GM18517 (cell line): ENCODE measurements around the gene FGF3.

Experiments
- ATAC-seq: cut with Tn5 transposase; IDR thresholded peaks from one replicate; pipeline ENCODE4 v1.9.1; 2021; ENCODE audit warnings: mild to moderate bottlenecking, moderate library complexity; ENCODE audit not compliant: unreplicated experiment

The FGF3 gene

GRCh38 chr11:69848201-69848600, 29.0 kb upstream of the FGF3 start:
- no peak for ATAC-seq

- ATAC-seq = no peak
Measured at GRCh38 chr11:69844396-69844795, 25.2 kb upstream of the FGF3 start.

- ATAC-seq = no peak
Measured at GRCh38 chr11:69843529-69843921, 24.3 kb upstream of the FGF3 start.

- no peak for ATAC-seq
Measured at GRCh38 chr11:69842746-69843528, 23.7 kb upstream of the FGF3 start.

DNA sequence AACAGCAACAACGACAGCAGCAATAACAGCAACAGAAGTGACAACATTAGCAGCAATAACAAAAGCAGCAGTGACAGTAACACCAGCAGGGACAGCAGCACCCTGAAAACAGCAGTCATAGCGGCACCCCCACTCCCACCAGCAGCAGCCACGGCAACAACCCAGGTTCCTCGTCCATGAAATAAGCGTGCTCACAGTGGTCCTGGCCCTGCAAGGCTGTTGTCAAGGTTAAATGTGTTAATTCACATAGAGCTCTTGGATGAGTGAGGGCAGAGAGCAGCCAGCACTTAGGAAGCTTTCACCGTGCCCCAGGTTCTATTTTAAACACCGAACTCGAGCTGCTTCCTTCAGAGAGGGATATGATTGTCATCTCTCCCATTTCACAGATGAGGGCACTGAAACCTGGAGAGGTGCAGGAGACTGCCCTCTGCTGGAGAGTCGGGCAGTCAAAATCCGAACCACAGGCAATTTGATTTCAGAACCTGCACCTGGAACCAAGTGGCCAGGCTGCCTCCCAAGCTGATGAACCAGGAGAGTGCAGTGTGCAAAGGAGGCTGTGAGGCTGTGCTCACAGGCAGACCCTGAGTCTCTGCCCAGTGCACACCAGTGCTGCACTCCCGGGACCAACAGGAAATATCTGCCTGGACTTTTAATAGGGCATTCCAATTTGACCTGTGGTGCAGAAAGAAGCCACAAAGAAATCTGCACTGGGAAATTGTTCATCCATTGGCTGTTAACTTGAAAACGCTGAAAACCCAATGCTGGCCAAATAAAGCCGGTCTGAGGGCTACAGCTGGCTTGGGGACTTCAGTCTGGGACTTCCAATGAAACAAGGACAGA, 22.9 kb upstream of the FGF3 start:
- ATAC-seq = no peak

- no peak for ATAC-seq
Measured at GRCh38 chr11:69841170-69841858, 22.1 kb upstream of the FGF3 start.

- no peak for ATAC-seq
Measured at GRCh38 chr11:69840371-69841169, 21.4 kb upstream of the FGF3 start.

DNA sequence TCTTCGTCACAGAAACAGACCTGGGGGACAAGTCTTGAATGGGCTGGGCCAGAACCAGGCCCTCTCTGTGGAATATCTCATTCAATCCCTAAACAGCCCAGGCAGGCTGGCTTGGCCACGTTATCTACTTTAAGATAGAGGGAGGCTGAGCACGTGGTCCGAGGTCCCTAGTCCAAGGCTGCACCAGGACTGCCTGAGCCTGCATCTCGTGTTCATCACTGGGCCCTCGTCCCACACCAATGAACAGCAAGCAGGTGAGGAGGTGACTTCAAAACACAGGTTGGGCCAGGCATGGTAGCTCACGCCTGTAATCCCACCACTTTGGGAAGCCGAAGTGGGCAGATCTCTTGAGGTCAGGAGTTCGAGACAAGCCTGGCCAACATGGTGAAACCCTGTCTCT, 20.3 kb upstream of the FGF3 start:
- no peak for ATAC-seq

DNA sequence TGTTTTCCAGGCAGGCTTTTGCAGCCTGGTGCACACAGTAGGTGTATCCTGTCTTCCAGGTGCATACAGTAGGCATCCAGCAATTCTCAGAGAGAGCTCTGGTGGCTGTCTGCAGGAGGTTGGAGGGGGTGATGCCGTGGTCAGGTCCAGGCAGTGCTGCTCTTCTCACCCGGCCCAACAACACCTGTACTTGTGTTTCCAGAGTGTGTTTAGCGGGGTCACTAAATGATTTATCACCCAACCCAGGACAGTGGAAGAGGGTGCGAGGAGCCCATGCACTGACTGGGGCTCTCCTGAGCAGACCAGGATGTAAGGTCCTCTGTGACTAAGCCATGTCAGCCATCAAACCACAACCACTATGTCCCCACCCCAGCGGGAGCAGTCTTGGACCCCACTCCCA, 18.6 kb upstream of the FGF3 start:
- ATAC-seq = no peak

DNA sequence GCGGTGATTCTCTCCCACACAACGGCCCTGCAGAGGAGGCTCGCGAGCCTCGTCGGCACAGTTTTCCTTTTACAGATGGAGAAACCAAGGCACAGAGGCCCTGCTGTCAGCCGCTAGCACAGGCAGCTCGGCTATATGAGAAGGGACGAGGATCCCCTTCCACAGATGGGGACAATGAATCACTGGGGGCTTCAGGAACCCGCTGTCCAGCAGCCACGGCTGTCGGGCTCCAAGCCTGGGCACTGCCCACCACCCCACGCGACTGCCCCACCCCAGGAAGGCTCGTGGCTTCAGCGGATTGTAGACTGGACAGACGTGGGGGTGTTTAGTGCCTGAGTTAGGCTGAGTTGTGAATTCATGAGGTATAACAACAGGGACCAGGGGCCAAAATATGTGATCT, 17.2 kb upstream of the FGF3 start:
- no peak for ATAC-seq

DNA sequence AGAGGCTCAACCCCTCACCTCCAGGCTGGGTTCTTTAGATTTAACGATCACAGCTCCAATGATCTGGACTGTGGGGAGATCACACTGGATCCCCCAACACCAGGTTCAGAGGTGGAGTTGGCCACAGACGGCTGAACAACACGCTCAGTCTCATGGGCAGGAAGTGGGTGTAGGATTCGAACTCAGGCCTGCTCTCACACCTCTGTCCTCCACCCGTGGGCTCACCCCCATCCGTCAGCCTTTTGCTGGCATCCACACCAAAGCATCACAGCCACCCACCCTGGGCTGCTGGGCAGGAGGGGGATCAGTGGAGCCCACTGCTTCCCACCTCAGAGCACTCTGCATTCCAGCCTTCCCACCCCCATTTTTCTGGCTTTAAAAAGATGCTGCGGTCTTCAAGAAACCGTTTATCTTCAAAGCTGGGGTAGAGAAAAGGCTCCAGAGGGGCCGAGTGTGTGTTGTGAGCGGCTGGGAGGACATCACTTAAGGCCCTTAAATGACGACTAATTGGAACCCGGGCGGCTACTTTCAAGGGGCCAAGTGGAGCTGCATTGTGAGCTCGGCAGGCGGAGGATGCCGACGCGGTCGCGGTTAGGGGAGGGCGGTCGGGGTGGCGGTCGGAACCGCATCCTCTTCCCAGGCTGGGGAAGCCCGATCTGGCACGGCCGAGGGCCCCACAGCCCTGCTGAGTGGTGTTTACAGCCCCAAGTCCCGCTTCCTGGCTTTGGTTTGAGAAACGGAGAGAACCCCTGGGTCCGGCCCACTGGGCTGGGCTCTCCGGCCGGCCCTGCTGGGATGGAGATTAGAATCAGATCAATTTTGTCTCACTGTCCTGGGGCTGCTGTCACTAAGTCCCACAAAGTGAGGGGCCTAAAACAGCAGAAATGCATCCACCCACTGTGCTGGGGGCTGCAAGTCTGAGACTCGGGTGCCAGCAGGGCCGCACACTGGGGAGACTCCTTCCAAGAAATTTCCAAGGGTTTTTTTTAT, 15.9 kb upstream of the FGF3 start:
- ATAC-seq = no peak

DNA sequence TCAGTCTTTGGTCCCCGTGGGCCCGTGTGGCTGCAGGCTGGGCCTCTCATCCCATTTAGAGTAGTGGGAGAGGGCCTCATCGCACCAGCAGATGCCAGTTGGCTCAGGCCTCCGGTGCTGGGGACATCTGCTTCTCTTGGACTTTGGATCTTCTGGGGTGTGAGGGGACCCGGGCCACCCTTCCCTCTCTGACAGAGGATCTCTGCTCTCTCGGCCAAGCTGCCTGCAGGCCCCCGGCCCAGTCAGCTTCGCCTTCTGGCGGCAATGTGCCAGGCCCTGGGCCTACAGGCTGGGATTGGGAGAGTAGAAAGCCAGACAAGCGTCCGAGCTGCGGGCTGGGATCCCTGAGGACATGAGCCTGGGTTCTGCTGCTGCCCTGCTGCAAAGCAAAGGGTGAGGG, 15.0 kb upstream of the FGF3 start:
- no peak for ATAC-seq

DNA sequence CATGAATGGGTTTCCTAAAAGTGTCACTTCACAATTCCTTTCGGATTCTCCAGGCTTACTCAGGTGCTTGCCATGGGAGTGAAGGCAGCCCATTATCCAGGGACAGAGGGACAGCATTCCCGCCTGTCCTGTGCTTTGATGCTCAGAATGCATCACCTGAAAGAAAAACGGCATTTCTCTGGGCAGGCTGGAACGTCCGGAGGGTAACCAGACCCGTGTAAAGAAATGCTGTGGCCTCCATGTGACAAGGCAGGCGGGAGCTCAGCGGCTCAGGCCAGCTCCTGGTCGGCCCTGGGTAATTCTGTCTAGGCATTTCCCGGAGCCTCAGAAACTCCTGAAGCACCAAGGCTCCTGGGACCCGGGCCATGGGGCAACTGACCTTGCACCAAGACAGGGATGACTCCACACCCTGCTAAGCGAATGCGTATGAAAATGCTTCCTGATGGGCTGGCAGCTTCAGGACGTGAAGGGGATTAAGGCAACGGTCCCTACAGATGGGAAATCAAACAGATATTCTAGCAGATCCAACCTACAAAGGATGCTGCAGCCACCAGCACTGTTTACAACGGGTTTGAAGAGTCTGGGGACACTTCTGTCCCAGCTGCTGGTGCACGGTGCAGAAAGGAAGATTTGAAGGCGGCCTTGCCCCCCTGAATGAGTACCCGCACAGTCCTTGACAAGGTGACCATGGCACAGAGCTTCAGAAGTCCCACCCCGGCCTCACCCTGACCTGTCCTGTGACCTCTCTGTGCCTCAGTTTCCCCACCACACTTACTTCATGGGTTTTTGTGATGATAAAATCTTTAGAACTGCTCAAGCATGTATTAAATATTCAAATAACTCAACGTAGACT, 13.6 kb upstream of the FGF3 start:
- no peak for ATAC-seq

DNA sequence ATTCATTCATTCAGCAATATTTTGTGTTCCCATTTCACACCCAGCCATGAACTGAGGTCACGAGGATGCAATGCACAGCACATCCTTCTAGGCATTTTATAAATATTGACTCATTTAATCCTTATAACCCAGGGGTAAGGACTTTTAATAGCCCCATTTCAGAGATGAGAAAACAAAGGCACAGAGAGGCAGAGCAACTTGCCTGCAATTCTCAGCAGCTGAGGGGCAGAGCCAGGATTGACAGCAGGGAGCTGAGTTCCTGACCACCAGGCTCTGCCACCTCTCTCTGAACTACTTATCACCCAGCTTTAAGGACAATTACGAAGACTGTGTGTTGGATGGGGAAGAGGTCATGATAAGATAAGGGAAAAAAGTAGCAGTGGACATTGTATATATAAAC, 12.8 kb upstream of the FGF3 start:
- ATAC-seq = no peak

GRCh38 chr11:69830086-69830485, 10.9 kb upstream of the FGF3 start:
- ATAC-seq = no peak

- ATAC-seq = no peak
Measured at GRCh38 chr11:69828971-69829344, 9.7 kb upstream of the FGF3 start.

DNA sequence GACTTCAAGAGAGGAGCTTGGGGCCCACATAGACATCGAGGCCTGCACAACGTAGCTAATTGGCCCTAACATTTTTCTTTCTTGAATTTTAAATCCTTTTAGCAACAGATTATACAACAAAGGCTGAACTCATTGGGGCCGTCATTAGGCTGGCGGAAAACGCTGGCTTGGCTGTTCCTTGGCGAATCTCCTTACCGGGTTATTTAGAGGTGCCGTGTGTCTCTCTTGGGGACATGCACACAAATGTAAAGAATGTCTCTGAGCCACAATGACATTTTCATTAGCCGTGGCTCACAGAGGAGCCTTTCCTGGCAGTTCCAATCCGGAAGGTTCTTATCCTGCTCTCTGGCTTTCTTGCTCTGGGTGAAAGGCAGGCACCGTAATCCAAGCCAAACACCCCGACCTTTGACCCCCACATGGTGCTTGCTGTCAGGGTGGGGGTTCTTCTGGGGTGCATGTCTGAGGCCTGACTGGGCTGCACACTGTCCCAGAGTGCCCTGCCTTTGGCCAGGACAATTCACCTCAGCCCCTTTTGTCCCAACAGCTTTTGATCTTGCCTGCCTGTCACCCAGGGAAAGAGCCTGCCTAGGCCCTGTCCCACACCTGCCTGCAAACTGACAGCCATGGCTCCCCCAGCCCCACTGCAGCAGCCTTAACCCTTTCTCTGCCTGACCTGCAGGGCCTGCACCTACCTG, 9.2 kb upstream of the FGF3 start:
- ATAC-seq = no peak

GRCh38 chr11:69826773-69827172, 7.6 kb upstream of the FGF3 start:
- ATAC-seq = no peak
